MM.1S (cell line): ENCODE measurements around the gene LCP1.

Experiments
- EZH2 ChIP-seq: fragments of 300-600 bp; sonication (generic); optimal IDR thresholded peaks from 2 replicates; pipeline ENCODE3; 2017; ENCODE audit warnings: low read depth, mild to moderate bottlenecking, antibody characterized with exemption, low read length, mixed read lengths
- EZH2phosphoT487 ChIP-seq: fragments of 300-600 bp; sonication (generic); IDR thresholded peaks from 2 replicates; pipeline ENCODE4 v1.6.1; 2018; ENCODE audit warnings: antibody characterized with exemption, low read length
- TF ChIP-seq, protein P1 (sequence below): fragments of 300-600 bp; sonication (generic); IDR thresholded peaks from 2 replicates; pipeline ENCODE4 v1.5.1; 2016; ENCODE audit warnings: antibody characterized with exemption, low read length, mixed read lengths

DNA sequence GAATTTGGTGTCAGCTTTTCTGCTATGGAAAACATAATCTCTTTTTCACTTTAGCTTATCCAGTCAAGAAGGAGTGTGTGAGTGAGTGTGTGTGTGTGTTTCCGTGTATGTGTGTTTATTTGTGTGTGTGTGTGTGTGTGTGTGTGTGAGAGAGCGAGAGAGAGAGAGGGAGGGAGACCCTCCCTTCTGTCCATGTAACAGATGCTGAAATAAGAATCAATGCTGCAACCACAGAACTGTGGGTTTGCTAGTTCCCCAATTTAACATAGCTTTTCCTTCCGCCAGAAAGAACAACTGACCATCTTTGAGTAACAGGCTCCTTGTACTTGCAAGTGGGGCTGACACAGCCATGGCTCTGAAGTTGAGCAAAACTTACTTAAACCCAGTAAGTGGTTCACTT lies 5.2 kb downstream of the LCP1 start:
- TF ChIP-seq, protein P1, sequence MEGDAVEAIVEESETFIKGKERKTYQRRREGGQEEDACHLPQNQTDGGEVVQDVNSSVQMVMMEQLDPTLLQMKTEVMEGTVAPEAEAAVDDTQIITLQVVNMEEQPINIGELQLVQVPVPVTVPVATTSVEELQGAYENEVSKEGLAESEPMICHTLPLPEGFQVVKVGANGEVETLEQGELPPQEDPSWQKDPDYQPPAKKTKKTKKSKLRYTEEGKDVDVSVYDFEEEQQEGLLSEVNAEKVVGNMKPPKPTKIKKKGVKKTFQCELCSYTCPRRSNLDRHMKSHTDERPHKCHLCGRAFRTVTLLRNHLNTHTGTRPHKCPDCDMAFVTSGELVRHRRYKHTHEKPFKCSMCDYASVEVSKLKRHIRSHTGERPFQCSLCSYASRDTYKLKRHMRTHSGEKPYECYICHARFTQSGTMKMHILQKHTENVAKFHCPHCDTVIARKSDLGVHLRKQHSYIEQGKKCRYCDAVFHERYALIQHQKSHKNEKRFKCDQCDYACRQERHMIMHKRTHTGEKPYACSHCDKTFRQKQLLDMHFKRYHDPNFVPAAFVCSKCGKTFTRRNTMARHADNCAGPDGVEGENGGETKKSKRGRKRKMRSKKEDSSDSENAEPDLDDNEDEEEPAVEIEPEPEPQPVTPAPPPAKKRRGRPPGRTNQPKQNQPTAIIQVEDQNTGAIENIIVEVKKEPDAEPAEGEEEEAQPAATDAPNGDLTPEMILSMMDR: no peak
- TF ChIP-seq EZH2phosphoT487: no peak
- TF ChIP-seq EZH2: no peak
